IMR-90 (cell line): ENCODE data around the gene SFR1. TPM values are rescaled to one million over a fixed set of nuclear protein-coding genes. Genes with fewer than 3 reads are reported as not detected.

ENCODE experiments used
- ATAC-seq: fragments of 200-7000 bp; cut with Tn5 transposase; 2 replicates; pipeline ENCODE4 v1.9.1; 2020; ENCODE audit warnings: low read depth, mild to moderate bottlenecking, moderate library complexity
- BruUV-seq: library from RNA; stranded (reverse); fragments of 400-500 nt; replicated peaks from 2 replicates; lab custom pipeline; 2021; lab: Mats Ljungman, UMichigan
- CTCF ChIA-PET: fragments of 300-600 bp; formaldehyde crosslinking; extraction: SDS; loops from one replicate; lab custom pipeline; 2021; ENCODE audit warnings: antibody characterized with exemption; lab: Yijun Ruan, JAX
- POLR2A ChIA-PET: fragments of 300-600 bp; sonication (Branson Sonifier 250); formaldehyde crosslinking; loops from one replicate; lab custom pipeline; 2022; ENCODE audit warnings: antibody characterized with exemption; ENCODE audit not compliant: unreplicated experiment; lab: Charles Lee
- DNase-seq: peaks from one replicate; pipeline ENCODE4 v3.0.0; 2013
- H2AFZ ChIP-seq: replicated peaks from 2 replicates; pipeline ENCODE3; 2013; ENCODE audit warnings: low read length, mild to moderate bottlenecking; ENCODE audit not compliant: poor library complexity
- H2AK5ac ChIP-seq: 2 replicates; pipeline ENCODE4 v1.6.1; 2013; ENCODE audit warnings: low read depth, low read length, inconsistent platforms
- H2AK9ac ChIP-seq: replicated peaks from 2 replicates; pipeline ENCODE3; 2013; ENCODE audit warnings: mild to moderate bottlenecking, low read depth, low read length, moderate library complexity; ENCODE audit not compliant: poor library complexity
- H2BK120ac ChIP-seq: 2 replicates; pipeline ENCODE4 v1.6.1; 2013; ENCODE audit warnings: low read depth, low read length, inconsistent platforms
- H2BK15ac ChIP-seq: 3 replicates; pipeline ENCODE4 v1.6.1; 2013; ENCODE audit warnings: low read depth, low read length, inconsistent platforms
- H2BK20ac ChIP-seq: 2 replicates; pipeline ENCODE4 v1.6.1; 2013; ENCODE audit warnings: low read depth, mild to moderate bottlenecking, inconsistent platforms, low read length, moderate library complexity
- H2BK5ac ChIP-seq: 2 replicates; pipeline ENCODE4 v1.6.1; 2013; ENCODE audit warnings: mild to moderate bottlenecking, low read depth, low read length, inconsistent platforms; ENCODE audit not compliant: poor library complexity, severe bottlenecking
- H3K14ac ChIP-seq: replicated peaks from 2 replicates; pipeline ENCODE4 v1.6.1; 2013; ENCODE audit warnings: low read depth, low read length, inconsistent platforms
- H3K18ac ChIP-seq: 2 replicates; pipeline ENCODE4 v1.6.1; 2013; ENCODE audit warnings: low read depth, low read length, control low read depth
- H3K23ac ChIP-seq: 2 replicates; pipeline ENCODE4 v1.6.1; 2013; ENCODE audit warnings: low read depth, low read length, inconsistent platforms
- H3K27ac ChIP-seq: 2 replicates; pipeline ENCODE4 v1.5.1; 2013; ENCODE audit warnings: mild to moderate bottlenecking, control low read depth, low read length; ENCODE audit not compliant: insufficient read depth
- H3K27me3 ChIP-seq: 2 replicates; pipeline ENCODE4 v1.6.1; 2013; ENCODE audit warnings: low read length; ENCODE audit not compliant: control insufficient read depth, insufficient read depth
- H3K36me3 ChIP-seq: 2 replicates; pipeline ENCODE4 v1.6.1; 2013; ENCODE audit warnings: low read length, mixed read lengths; ENCODE audit not compliant: control insufficient read depth, insufficient read depth
- H3K4ac ChIP-seq: 2 replicates; pipeline ENCODE4 v1.6.1; 2013; ENCODE audit warnings: low read depth, low read length, inconsistent platforms
- H3K4me1 ChIP-seq: 2 replicates; pipeline ENCODE4 v1.6.1; 2013; ENCODE audit warnings: low read length, mixed read lengths; ENCODE audit not compliant: control insufficient read depth, insufficient read depth
- H3K4me2 ChIP-seq: 2 replicates; pipeline ENCODE4 v1.6.1; 2013; ENCODE audit warnings: low read depth, mild to moderate bottlenecking, control low read depth, low read length, moderate library complexity
- H3K4me3 ChIP-seq: 2 replicates; pipeline ENCODE4 v1.5.1; 2013; ENCODE audit warnings: low read depth, mild to moderate bottlenecking, control low read depth, low read length, moderate library complexity; ENCODE audit not compliant: insufficient read depth
- H3K56ac ChIP-seq: 2 replicates; pipeline ENCODE4 v1.6.1; 2013; ENCODE audit warnings: low read length, inconsistent platforms; ENCODE audit not compliant: insufficient read depth; ENCODE audit errors: extremely low read depth
- H3K79me1 ChIP-seq, 2 experiments: 2 replicates each; pipeline ENCODE4 v1.6.1; 2013; ENCODE audit warnings: low read length in 2 of 2, inconsistent platforms in 1 of 2, low read depth in 1 of 2
- H3K9ac ChIP-seq: 2 replicates; pipeline ENCODE4 v1.6.1; 2013; ENCODE audit warnings: low read depth, low read length, control low read depth
- H3K9me1 ChIP-seq: 2 replicates; pipeline ENCODE4 v1.6.1; 2013; ENCODE audit warnings: low read length, inconsistent platforms; ENCODE audit not compliant: insufficient read depth
- H3K9me3 ChIP-seq: 2 replicates; pipeline ENCODE4 v1.6.1; 2013; ENCODE audit warnings: low read length; ENCODE audit not compliant: control insufficient read depth, insufficient read depth
- H4K20me1 ChIP-seq: 2 replicates; pipeline ENCODE4 v1.6.1; 2013; ENCODE audit warnings: low read length, inconsistent platforms; ENCODE audit not compliant: insufficient read depth
- H4K5ac ChIP-seq: 2 replicates; pipeline ENCODE4 v1.6.1; 2013; ENCODE audit warnings: mild to moderate bottlenecking, low read depth, low read length, control low read depth
- H4K8ac ChIP-seq, 2 experiments: 2 replicates each; pipeline ENCODE4 v1.6.1; 2013; ENCODE audit warnings: low read depth in 2 of 2, low read length in 2 of 2, control low read depth in 1 of 2, inconsistent platforms in 1 of 2
- H4K91ac ChIP-seq: 2 replicates; pipeline ENCODE4 v1.6.1; 2013; ENCODE audit warnings: low read depth, low read length, inconsistent platforms; ENCODE audit not compliant: insufficient read depth
- CHD1 ChIP-seq: IDR thresholded peaks from 2 replicates; pipeline ENCODE4 v1.6.1; 2012; ENCODE audit warnings: low read depth, low read length, improper control_type of control experiment
- MAFK ChIP-seq: IDR thresholded peaks from 2 replicates; pipeline ENCODE4 v1.6.1; 2012; ENCODE audit warnings: low read depth, low read length, improper control_type of control experiment
- MXI1 ChIP-seq: IDR thresholded peaks from 2 replicates; pipeline ENCODE4 v1.6.1; 2012; ENCODE audit warnings: low read depth, mild to moderate bottlenecking, low read length, moderate library complexity, borderline replicate concordance
- WGBS, 2 experiments: methylation state at CpG; one replicate each; pipeline versions ENCODE4 v1.1.5 to v1.1.7; 2013; ENCODE audit warnings: missing lambda C conversion rate in 2 of 2; ENCODE audit not compliant: insufficient read length in 1 of 2; ENCODE audit errors: extremely low coverage in 2 of 2; 5-methylcytosine and 5-hydroxymethylcytosine counted together
- dilution Hi-C: fragments of 300-500 bp; cut with HindIII; formaldehyde crosslinking; loops from one replicate; pipeline ENCODE4 v1.14.3; 2018; ENCODE audit warnings: low sequenced_read_pairs; ENCODE audit not compliant: unreplicated experiment
- in situ Hi-C: fragments of 300-500 bp; cut with MboI; formaldehyde crosslinking; loops from 3 replicates; pipeline ENCODE4 v1.14.3; 2019; ENCODE audit warnings: low sequenced_read_pairs, inconsistent platforms, mixed read lengths
- intact Hi-C: fragments of 100-400 bp; cut with micrococcal nuclease; formaldehyde crosslinking; loops from 2 replicates; pipeline ENCODE4 v1.10.0; 2022
- polyA plus RNA-seq, 3 experiments: library from polyadenylated mRNA; depleted of rRNA; stranded (reverse); fragments of >200 nt; gene quantifications; 2 replicates each; pipeline ENCODE4 v1.2.3, GENCODE V29; 2012; ENCODE audit warnings: low replicate concordance in 1 of 3
- total RNA-seq: library from RNA; depleted of rRNA; stranded (reverse); fragments of >200 nt; gene quantifications from 2 replicates; pipeline ENCODE4 v1.2.3, GENCODE V29; 2012
- TF ChIP-seq, protein P1 (sequence below): fragments of 150-350 bp; IDR thresholded peaks from 2 replicates; pipeline ENCODE4 v1.6.1; 2017; ENCODE audit warnings: mild to moderate bottlenecking, antibody characterized with exemption, low read length, low read depth
- TF ChIP-seq, protein P2 (sequence below): fragments of 150-350 bp; IDR thresholded peaks from 2 replicates; pipeline ENCODE4 v1.6.1; 2016; ENCODE audit warnings: low read depth, mild to moderate bottlenecking, low read length, moderate library complexity, borderline replicate concordance

The SFR1 gene
- total and polyA plus RNA-seq, 2 of the 4 experiments (the other 2 are of a cell fraction) = 1.6 to 2.3 TPM

DNA sequence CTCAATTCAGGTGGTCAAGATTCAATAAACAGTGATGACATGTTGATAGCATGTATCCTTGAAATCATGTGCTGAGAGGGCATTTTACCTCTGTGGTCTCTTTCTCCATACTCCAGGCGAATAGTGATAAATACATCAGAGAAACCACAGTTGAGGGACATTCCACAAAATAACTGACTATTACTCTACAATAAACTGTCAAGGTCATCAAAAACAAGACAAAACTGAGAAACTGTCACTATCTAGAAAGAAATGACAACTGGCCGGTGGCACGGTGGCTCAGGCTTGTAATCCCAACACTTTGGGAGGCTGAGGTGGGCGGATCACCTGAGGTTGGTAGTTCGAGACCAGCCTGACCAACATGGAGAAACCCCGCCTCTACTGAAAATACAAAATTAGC is 16.2 kb downstream of the SFR1 start:
- dilution Hi-C loops (no loop called here), intact Hi-C loops (no loop called here), in situ Hi-C loops (no loop called here)
- Histone ChIP-seq H3K9ac (no peak overlapping the region), H4K91ac (no peak overlapping the region), H2BK5ac (no peak overlapping the region), H2BK15ac (no peak overlapping the region), H3K9me1 (no peaks in the 10 kb centered on the region), H2AFZ (no peak overlapping the region), H2BK120ac (no peak overlapping the region), H3K14ac (no peak overlapping the region), H3K27ac (no peak overlapping the region), H4K5ac (no peak overlapping the region), H2AK9ac (no peak overlapping the region), H3K79me1 (no peaks in the 10 kb centered on the region), H4K20me1 (no peaks in the 10 kb centered on the region), H4K8ac (no peak overlapping the region), H3K36me3 (no peaks in the 10 kb centered on the region), H3K4me3 (no peak overlapping the region), H3K27me3 (peaks cover 11% of the 10 kb centered on the region), H2AK5ac (no peak overlapping the region), H3K18ac (no peak overlapping the region), H3K4me2 (no peak overlapping the region), H3K9me3 (no peaks in the 10 kb centered on the region), H3K56ac (no peak overlapping the region), H2BK20ac (no peak overlapping the region), H3K4ac (no peak overlapping the region), H3K4me1 (no peaks in the 10 kb centered on the region), H3K23ac (no peak overlapping the region)
- ATAC-seq = no peak
- TF ChIP-seq CHD1 (no peak), MAFK (peak; percentile 43; the same call in 1 of the 2 replicates), MXI1 (no peak)
- TF ChIP-seq, protein P1, sequence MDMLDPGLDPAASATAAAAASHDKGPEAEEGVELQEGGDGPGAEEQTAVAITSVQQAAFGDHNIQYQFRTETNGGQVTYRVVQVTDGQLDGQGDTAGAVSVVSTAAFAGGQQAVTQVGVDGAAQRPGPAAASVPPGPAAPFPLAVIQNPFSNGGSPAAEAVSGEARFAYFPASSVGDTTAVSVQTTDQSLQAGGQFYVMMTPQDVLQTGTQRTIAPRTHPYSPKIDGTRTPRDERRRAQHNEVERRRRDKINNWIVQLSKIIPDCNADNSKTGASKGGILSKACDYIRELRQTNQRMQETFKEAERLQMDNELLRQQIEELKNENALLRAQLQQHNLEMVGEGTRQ = no peak
- TF ChIP-seq, protein P2, sequence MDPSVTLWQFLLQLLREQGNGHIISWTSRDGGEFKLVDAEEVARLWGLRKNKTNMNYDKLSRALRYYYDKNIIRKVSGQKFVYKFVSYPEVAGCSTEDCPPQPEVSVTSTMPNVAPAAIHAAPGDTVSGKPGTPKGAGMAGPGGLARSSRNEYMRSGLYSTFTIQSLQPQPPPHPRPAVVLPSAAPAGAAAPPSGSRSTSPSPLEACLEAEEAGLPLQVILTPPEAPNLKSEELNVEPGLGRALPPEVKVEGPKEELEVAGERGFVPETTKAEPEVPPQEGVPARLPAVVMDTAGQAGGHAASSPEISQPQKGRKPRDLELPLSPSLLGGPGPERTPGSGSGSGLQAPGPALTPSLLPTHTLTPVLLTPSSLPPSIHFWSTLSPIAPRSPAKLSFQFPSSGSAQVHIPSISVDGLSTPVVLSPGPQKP = no peak
- CTCF ChIA-PET = no interaction called here
- no TSS peak for BruUV-seq
- no CpG with 5 or more reads among the region's 6 CpGs for WGBS, 2 experiments
- DNase-seq = no peak
- POLR2A ChIA-PET = no interaction called here
